COR-L47 (cell line): ENCODE data around the gene TMTC4.
"Not testable (repeated sequence)": the region's sequence is repeated elsewhere in the genome, so short reads cannot be mapped to it uniquely, and the experiment has no call there.

ENCODE experiments used
- DNase-seq: peaks from one replicate; lab custom pipeline; 2025; lab: John Stamatoyannopoulos, UW

Gene TMTC4

GRCh38 chr13:100627120-100627519 lies 47.5 kb downstream of the TMTC4 start:
- DNase-seq = no peak

GRCh38 chr13:100625447-100625846 lies 49.1 kb downstream of the TMTC4 start:
- no peak for DNase-seq

- no peak for DNase-seq
Observed at GRCh38 chr13:100620792-100621191, 53.8 kb downstream of the TMTC4 start.

GRCh38 chr13:100619940-100620339 lies 54.7 kb downstream of the TMTC4 start:
- no peak for DNase-seq

GRCh38 chr13:100618897-100619296 lies 55.7 kb downstream of the TMTC4 start:
- not testable (repeated sequence) for DNase-seq

- DNase-seq = no peak
Observed at GRCh38 chr13:100613031-100613430, 61.6 kb downstream of the TMTC4 start.

DNA sequence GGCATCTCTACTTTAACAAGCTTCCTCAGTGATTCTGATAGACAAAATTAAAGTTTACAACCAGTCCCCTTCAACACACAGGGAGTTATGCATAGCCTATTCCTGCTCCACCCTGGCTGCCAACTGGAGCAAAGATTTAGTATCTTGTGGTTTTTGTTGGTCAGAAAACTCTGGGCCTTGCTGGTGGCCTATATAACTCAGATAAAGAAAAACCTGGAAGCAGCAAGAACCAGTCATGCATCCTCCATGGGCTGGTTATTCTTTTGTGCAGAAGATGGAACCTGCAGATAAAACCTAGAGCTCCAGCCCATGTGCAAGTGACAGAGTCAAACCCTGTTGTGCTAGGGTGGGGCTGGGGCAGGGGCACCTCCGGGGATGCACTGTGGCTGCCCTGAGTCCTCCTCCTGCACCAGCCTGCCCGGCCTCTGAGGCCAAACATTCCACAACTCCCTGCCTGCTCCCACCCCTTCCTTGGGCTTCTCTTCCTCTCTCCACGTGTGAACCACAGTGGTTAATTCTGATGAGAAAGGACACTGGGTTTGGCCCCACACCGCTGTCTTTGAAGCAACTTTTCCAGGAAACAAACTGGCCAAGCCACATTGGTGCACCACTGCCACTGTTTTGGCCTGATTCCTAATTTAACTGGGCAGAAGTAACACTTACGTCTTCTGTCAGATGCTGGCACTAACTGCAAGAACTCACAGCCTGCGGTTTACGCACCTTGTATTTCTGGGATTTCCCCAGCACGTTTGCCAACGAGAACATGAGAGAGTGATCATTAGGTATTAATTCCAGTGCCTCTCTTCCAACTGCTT lies 62.7 kb downstream of the TMTC4 start:
- DNase-seq = no peak

GRCh38 chr13:100610391-100611347 lies 63.9 kb downstream of the TMTC4 start:
- DNase-seq = no peak

DNA sequence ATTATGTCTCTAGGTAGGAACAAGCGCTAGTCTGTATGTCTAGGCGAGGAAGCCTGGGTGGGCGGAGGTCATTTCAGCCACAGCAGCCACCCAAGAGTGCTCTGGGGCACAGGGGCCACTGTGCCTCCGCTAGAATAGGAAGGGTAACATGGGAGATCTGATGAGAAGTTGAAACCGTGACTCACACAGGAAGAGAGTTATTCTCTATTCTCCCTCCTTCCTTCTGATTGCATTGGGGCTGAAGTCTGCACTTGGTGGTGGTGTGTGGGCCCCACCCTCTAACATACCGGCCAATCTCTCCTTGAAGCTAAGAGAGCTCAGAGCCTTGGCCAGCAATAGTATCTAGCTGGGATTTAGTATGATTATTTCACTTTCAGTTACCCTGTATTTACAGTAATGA lies 65.7 kb downstream of the TMTC4 start:
- DNase-seq = no peak

DNA sequence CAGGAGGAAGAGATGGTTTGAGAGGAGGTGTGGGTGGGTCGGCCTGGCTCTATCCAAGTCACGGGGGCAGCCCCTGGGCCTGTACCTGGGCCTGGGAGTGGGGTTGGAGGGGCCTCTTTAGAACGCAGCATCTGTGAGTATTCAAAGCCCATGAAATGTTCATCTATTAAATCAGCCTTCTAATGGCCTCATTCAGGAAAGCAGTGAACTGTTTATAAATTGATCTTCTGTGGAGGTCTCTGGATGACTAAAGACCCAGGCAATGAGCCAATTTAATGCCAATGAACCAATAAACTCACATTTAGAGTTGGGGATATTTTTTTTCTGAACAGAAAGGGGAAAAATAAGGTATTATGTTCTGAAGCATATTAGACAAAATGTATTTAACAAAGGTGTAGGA lies 66.1 kb downstream of the TMTC4 start:
- no peak for DNase-seq

GRCh38 chr13:100604918-100605710 lies 69.5 kb downstream of the TMTC4 start:
- DNase-seq = no peak

DNA sequence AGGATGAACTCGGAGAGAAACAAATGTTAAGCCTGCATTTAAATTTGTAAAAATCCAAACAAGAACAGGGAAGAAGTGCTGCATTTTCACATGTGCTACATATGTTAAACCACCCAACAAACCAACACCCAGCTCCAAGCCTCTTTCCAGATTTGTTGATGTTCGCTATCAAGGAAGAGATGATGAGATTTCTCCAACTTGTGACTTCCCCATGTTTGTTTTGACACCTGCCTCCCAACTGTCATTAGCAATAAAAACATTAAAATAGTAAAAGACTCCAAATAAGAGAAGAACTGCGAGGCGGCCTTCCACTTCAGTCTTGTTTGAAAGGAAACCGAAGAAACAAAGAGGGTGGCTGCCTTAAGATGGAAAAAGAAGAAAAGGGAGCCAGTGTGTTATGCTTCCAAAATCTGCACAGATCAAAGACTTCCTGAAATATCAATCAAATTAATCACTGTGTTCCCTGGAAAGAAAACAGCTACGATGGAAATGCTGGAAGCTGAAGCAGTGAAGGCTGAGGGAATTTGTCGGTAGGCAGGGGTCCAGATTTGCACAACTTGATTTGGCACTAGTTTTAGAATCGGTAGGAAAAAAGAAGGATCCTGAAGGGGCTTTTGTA lies 72.0 kb downstream of the TMTC4 start:
- DNase-seq = no peak

- DNase-seq = no peak
Observed at GRCh38 chr13:100601716-100602115, 72.9 kb downstream of the TMTC4 start.

- no peak for DNase-seq
Observed at GRCh38 chr13:100600915-100601314, 73.7 kb downstream of the TMTC4 start.

DNA sequence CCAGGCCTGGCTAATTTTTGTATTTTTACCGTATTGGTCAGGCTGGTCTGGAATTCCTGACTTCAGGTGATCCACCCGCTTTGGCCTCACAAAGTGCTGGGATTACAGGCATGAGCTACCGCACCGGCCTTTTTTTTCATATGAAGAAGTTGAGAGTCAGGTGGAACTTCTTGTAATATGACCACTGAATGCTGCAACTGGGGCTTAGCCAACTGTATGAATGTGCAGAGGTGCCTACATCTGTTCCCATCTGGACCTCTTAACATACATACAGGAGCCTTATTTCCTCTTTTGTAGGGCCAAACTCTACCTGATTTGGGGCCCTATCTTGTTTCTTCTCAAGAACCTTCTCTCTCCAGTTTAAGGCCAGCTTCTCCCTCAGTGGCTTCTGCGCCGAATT lies 74.1 kb downstream of the TMTC4 start:
- no peak for DNase-seq

DNA sequence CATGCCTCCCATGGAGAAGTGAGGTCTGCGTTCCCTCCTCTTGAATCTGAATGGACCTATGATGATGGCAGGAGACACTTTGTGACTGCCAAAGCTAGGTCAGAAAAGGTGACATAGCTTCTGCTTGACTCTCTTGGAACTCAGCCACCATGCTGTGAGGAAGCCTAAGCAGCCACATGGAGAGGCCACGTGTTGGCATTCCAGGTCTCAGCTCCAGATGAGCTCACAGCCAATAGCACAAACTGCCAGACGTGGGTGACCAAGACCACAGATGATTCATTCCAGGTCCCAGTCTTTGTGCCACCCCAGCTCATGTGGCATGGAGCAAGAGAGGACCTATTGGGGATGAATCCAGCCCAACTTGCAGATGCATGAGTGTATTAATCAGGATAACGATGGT lies 77.3 kb downstream of the TMTC4 start:
- DNase-seq = no peak

- no peak for DNase-seq
Observed at GRCh38 chr13:100596516-100596915, 78.1 kb downstream of the TMTC4 start.

GRCh38 chr13:100594731-100595130 lies 79.9 kb downstream of the TMTC4 start:
- no peak for DNase-seq

DNA sequence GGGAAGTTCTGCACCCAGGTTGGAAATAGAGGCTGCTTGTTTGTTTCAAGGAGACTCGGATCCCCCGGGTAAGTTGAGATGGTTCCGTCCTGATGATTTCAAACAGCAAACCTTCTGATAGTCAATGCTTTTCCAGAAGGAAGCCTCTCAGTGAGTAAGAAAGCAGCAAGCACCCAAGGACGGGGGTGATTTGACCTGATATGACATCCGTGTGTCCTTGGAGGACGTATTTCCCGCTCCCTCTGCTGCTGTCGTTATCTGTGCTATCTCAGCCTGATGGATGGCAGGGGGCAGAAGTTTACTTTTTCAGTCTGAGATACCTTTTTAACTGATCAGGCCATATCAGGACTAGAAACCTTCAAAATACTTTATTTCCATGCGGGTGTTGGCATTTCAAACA lies 80.3 kb downstream of the TMTC4 start:
- no peak for DNase-seq

DNA sequence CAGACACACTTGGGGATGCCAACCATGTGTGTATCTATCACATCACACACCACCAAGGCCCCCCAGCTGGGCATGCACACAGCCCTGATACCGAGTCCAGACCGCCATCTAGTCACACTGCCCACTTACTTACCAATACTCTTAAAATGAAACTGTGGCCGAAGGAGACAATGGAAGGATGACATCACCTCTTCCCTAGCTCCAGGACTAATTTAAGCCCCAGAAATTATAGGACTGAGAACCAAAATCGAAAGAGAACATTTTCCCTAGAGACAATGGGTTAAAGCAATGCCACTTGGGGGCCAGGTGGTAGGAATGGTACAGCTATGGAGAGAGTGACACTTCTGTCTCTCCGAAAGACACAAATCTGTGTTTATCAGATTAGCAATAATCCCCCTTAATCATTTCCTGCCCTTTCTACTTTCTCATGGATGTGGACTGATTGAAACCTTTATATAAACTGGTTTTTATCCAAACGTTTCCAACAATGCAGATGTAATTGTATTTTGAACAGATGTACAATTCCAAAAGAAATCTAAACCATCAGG lies 85.3 kb downstream of the TMTC4 start:
- DNase-seq = no peak
